Common myeloid progenitor, CD34-positive (primary cell): Measurements from ENCODE around the gene ZNF529. TPM values are rescaled to one million over a fixed set of nuclear protein-coding genes. Genes with fewer than 3 reads are reported as not detected.
A peak's percentile ranks its signal among the peaks of the same experiment; 100 is the strongest.
"Not testable (repeated sequence)": the region's sequence is repeated elsewhere in the genome, so short reads cannot be mapped to it uniquely, and the experiment has no call there.

Experiments
- CTCF ChIA-PET: fragments of 350-600 bp; sonication (Branson Sonifier 250); formaldehyde crosslinking; loops from one replicate; lab custom pipeline; 2021; ENCODE audit warnings: antibody characterized with exemption; lab: Charles Lee
- POLR2A ChIA-PET: fragments of 350-600 bp; sonication (Branson Sonifier 250); formaldehyde crosslinking; loops from one replicate; lab custom pipeline; 2021; ENCODE audit warnings: antibody characterized with exemption; lab: Charles Lee
- DNase-seq, 3 donors: peaks; one replicate each; pipeline versions ENCODE4 v3.0.0 to v3.0.0-alpha.2; 2013
- H3K27ac ChIP-seq, 2 experiments: 1 replicate in 1 of 2; 2 replicates in 1 of 2; pipeline ENCODE4 v1.7.0; 2013; ENCODE audit warnings: inconsistent platforms in 2 of 2, low read length in 2 of 2, mild to moderate bottlenecking in 2 of 2, low read depth in 1 of 2, moderate library complexity in 1 of 2; ENCODE audit not compliant: severe bottlenecking in 2 of 2, insufficient read depth in 1 of 2, poor library complexity in 1 of 2
- H3K27me3 ChIP-seq, 5 experiments: replicated peaks in 2 of 5; 1 replicate in 3 of 5; 2 replicates in 2 of 5; pipeline versions ENCODE4 v1.6.1 to v1.7.0; 2013; ENCODE audit warnings: low read length in 4 of 5, mild to moderate bottlenecking in 2 of 5, moderate library complexity in 2 of 5, inconsistent platforms in 1 of 5; ENCODE audit not compliant: insufficient read depth in 5 of 5, control insufficient read depth in 4 of 5
- H3K36me3 ChIP-seq, 4 experiments: 1 replicate in 2 of 4; 2 replicates in 2 of 4; pipeline versions ENCODE4 v1.6.1 to v1.7.0; 2013; ENCODE audit warnings: low read length in 3 of 4, control low read depth in 1 of 4, mild to moderate bottlenecking in 1 of 4; ENCODE audit not compliant: control insufficient read depth in 4 of 4, insufficient read depth in 4 of 4
- H3K4me1 ChIP-seq, 4 experiments: 1 replicate in 3 of 4; 2 replicates in 1 of 4; pipeline versions ENCODE4 v1.6.1 to v1.7.1; 2013; ENCODE audit warnings: low read length in 3 of 4, mild to moderate bottlenecking in 3 of 4, control low read depth in 1 of 4, inconsistent platforms in 1 of 4, moderate library complexity in 1 of 4; ENCODE audit not compliant: control insufficient read depth in 4 of 4, insufficient read depth in 4 of 4; ENCODE audit errors: control extremely low read depth in 1 of 4
- H3K4me3 ChIP-seq, 7 experiments: 1 replicate in 4 of 7; 2 replicates in 3 of 7; pipeline versions ENCODE4 v1.5.1 to v1.7.0; 2013; ENCODE audit warnings: mild to moderate bottlenecking in 7 of 7, low read length in 6 of 7, moderate library complexity in 6 of 7, inconsistent platforms in 2 of 7, low read depth in 2 of 7, control low read depth in 1 of 7; ENCODE audit not compliant: insufficient read depth in 4 of 7, control insufficient read depth in 1 of 7; ENCODE audit errors: extremely low read depth in 1 of 7
- H3K9me3 ChIP-seq, 5 experiments: 1 replicate in 4 of 5; 2 replicates in 1 of 5; pipeline versions ENCODE4 v1.6.1 to v1.7.1; 2013; ENCODE audit warnings: low read length in 4 of 5, mild to moderate bottlenecking in 2 of 5, inconsistent platforms in 1 of 5, low read depth in 1 of 5, moderate library complexity in 1 of 5; ENCODE audit not compliant: control insufficient read depth in 4 of 5, insufficient read depth in 2 of 5; ENCODE audit errors: control extremely low read depth in 1 of 5
- WGBS: methylation state at CpG from one replicate; pipeline ENCODE4 v1.1.5; 2013; ENCODE audit not compliant: insufficient coverage; 5-methylcytosine and 5-hydroxymethylcytosine counted together
- polyA plus RNA-seq: library from polyadenylated mRNA; unstranded; fragments of 120-200 nt; gene quantifications from one replicate; pipeline ENCODE4 v1.2.1, GENCODE V29; 2013

The ZNF529 gene
- polyA plus RNA-seq: 25.0 TPM

GRCh38 chr19:36573020-36573894 lies at the start of gene ZNF529:
ZNF529 (minus strand) TSS chr19:36573292; CDS start chr19:36572346, 946 bp downstream.
- ChIA-PET CTCF (interaction anchor here (1.0 to 1.2 kb wide), 2 partner anchors 9 to 84 kb away, joined by 3 read pairs; partner anchors contain the start of gene ZNF566), POLR2A (interaction anchor here (0.6 to 1.9 kb wide), 4 partner anchors 14 to 84 kb away, joined by 3 to 10 read pairs (median 4); partner anchors contain the start of genes ZNF260 and ZNF382)
- Histone ChIP-seq H3K36me3 (peaks cover 18 to 46% (median 36%) of the 10 kb centered on the region in 4 experiments), H3K9me3 (peaks cover 4 to 31% (median 30%) of the 10 kb centered on the region in 5 experiments), H3K4me3 (peak within 1 kb of the TSS; percentile 66 to 94 (median 90)), H3K4me1 (peaks cover 9 to 22% (median 12%) of the 10 kb centered on the region in 4 experiments), H3K27ac (peak within 1 kb of the TSS; percentile 90 to 96), H3K27me3 (no peaks in the 10 kb centered on the region)
- 0% methylated on average over 40 of the region's 66 CpGs for WGBS
- DNase-seq: peak; percentile 95 to 99 (median 98)

DNA sequence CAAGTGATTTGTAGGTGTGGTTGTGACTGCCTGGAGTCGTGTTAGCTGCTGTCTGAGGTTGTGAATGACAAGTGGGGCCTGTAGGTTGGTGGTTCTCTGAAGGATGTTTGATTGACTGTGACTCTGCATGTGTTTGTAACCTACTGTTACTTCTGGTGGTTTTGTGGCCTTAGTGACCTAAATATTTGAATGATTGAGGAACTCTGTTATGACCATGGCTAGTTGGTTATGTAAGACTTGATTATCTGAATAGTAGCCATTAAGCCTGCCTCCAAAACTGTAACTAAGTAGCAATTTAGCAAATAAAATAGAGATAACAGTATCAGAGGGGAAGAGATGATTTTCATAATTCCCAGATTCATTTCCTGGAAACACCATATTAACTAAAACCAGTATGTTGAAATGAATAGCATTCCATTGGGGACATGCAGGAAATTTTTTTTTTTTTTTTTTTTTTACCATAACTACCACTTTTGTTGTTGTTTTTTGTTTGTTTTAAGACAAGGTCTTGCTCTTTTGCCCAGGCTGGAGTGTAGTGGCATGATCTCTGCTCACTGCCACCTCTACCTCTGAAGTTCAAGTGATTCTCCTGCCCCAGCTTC lies 32.9 kb upstream of the ZNF529 start:
- DNase-seq: peak in 2 of 3 donors; percentile 83 to 92
- Histone ChIP-seq H3K27me3 (no peaks in the 10 kb centered on the region), H3K36me3 (peaks cover 15 to 36% (median 28%) of the 10 kb centered on the region in 4 experiments), H3K9me3 (peaks cover 1 to 28% (median 21%) of the 10 kb centered on the region in 5 experiments), H3K4me1 (peaks cover 0 to 21% (median 8%) of the 10 kb centered on the region in 4 experiments), H3K27ac (peak overlapping the region in 1 of 2 experiments; percentile 78), H3K4me3 (peak overlapping the region; percentile 65 to 96 (median 83))
- CTCF ChIA-PET: no interaction called here
- POLR2A ChIA-PET: interaction anchor here (1.5 kb wide), 1 partner anchor 33 kb away, joined by 5 read pairs; the partner anchor contains the start of gene ZNF529
- 0% methylated on average over 1 of the region's 1 CpG for WGBS

GRCh38 chr19:36605101-36605876 lies 32.2 kb upstream of the ZNF529 start, which contains the start of gene ZNF382:
ZNF382 (plus strand) TSS chr19:36605313; CDS start chr19:36609915, 4,602 bp downstream.
- Histone ChIP-seq H3K9me3 (peaks cover 1 to 30% (median 19%) of the 10 kb centered on the region in 5 experiments), H3K27ac (peak within 1 kb of the TSS; percentile 67 to 78), H3K36me3 (peaks cover 13 to 30% (median 21%) of the 10 kb centered on the region in 4 experiments), H3K27me3 (no peaks in the 10 kb centered on the region), H3K4me3 (peak within 1 kb of the TSS; percentile 65 to 96 (median 83)), H3K4me1 (peaks cover 0 to 21% (median 8%) of the 10 kb centered on the region in 4 experiments)
- WGBS: under 1% methylated on average over 64 of the region's 73 CpGs
- DNase-seq: peak; percentile 85 to 92 (median 92)
- ChIA-PET POLR2A (interaction anchor here (1.5 kb wide), 1 partner anchor 32 kb away, joined by 5 read pairs; the partner anchor contains the start of gene ZNF529), CTCF (interaction anchor here (1.2 kb wide), 1 partner anchor 9 kb away, joined by 3 read pairs; no protein-coding TSS in a partner anchor)

DNA sequence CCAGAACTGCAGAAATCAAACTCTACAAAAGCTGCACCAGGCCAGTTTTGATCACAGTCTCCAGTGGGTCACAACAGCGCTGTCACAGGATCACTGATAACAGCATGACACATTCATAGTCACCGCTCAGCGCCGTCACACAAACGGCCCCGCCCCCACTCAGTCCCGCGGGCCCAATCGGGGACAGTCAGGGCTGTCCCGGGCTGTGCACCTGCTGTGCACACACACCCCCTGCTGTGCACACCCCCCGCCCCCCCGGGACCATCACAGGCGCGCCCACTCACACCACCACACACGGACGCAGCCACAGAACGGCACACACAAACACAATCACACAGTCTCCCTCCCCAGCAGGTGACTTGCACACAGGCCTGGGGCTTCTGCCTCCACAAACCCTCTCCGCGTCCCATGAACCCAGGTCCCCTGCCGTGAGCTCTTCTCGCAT lies 31.6 kb upstream of the ZNF529 start:
- DNase-seq: peak; percentile 81 to 95 (median 92)
- Histone ChIP-seq H3K4me3 (peak overlapping the region; percentile 65 to 96 (median 83)), H3K36me3 (peaks cover 11 to 24% (median 17%) of the 10 kb centered on the region in 4 experiments), H3K9me3 (peaks cover 1 to 30% (median 22%) of the 10 kb centered on the region in 5 experiments), H3K27me3 (no peaks in the 10 kb centered on the region), H3K27ac (peak overlapping the region; percentile 67 to 78), H3K4me1 (peaks cover 0 to 21% (median 8%) of the 10 kb centered on the region in 4 experiments)
- CTCF ChIA-PET: interaction anchor here (1.2 kb wide), 1 partner anchor 8 kb away, joined by 3 read pairs; no protein-coding TSS in a partner anchor
- POLR2A ChIA-PET: interaction anchor here (1.5 kb wide), 1 partner anchor 32 kb away, joined by 5 read pairs; the partner anchor contains the start of gene ZNF529
- WGBS: 0% methylated on average over 15 of the region's 21 CpGs

GRCh38 chr19:36602681-36603080 lies 29.6 kb upstream of the ZNF529 start:
- H3K9me3 ChIP-seq: peaks cover 1 to 28% (median 16%) of the 10 kb centered on the region in 5 experiments
- 82% methylated on average over 7 of the region's 10 CpGs for WGBS
- H3K36me3 ChIP-seq, H3K4me3 ChIP-seq, CTCF ChIA-PET, H3K27ac ChIP-seq, DNase-seq, H3K27me3 ChIP-seq, POLR2A ChIA-PET: not testable (repeated sequence)
- H3K4me1 ChIP-seq: peaks cover 0 to 21% (median 8%) of the 10 kb centered on the region in 4 experiments

- peaks cover 27 to 78% (median 50%) of the 10 kb centered on the region in 4 experiments for H3K36me3 ChIP-seq
- CTCF ChIA-PET: no interaction called here
- POLR2A ChIA-PET: interaction anchor here (0.6 kb wide), 1 partner anchor 12 kb away, joined by 5 read pairs; no protein-coding TSS in a partner anchor
These were observed 6.2 kb upstream of the ZNF529 start for GRCh38 chr19:36579255-36579654.

More at GRCh38 chr19:36579255-36579654, 6.2 kb upstream of the ZNF529 start:
- Histone ChIP-seq H3K27me3 (no peaks in the 10 kb centered on the region), H3K27ac (no peak overlapping the region), H3K4me1 (peaks cover 0 to 7% (median 3%) of the 10 kb centered on the region in 4 experiments), H3K9me3 (peaks cover 10 to 57% (median 36%) of the 10 kb centered on the region in 5 experiments), H3K4me3 (no peak overlapping the region)
- no peak for DNase-seq
